GM21576 (cell line): Measurements from ENCODE around the gene RAB7B.
"Not testable (repeated sequence)": the region's sequence is repeated elsewhere in the genome, so short reads cannot be mapped to it uniquely, and the experiment has no call there.

Source experiments
- ATAC-seq: cut with Tn5 transposase; IDR thresholded peaks from one replicate; pipeline ENCODE4 v1.9.1; 2021; ENCODE audit warnings: mild to moderate bottlenecking, moderate library complexity; ENCODE audit not compliant: unreplicated experiment

Gene RAB7B, protein sequence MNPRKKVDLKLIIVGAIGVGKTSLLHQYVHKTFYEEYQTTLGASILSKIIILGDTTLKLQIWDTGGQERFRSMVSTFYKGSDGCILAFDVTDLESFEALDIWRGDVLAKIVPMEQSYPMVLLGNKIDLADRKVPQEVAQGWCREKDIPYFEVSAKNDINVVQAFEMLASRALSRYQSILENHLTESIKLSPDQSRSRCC

DNA sequence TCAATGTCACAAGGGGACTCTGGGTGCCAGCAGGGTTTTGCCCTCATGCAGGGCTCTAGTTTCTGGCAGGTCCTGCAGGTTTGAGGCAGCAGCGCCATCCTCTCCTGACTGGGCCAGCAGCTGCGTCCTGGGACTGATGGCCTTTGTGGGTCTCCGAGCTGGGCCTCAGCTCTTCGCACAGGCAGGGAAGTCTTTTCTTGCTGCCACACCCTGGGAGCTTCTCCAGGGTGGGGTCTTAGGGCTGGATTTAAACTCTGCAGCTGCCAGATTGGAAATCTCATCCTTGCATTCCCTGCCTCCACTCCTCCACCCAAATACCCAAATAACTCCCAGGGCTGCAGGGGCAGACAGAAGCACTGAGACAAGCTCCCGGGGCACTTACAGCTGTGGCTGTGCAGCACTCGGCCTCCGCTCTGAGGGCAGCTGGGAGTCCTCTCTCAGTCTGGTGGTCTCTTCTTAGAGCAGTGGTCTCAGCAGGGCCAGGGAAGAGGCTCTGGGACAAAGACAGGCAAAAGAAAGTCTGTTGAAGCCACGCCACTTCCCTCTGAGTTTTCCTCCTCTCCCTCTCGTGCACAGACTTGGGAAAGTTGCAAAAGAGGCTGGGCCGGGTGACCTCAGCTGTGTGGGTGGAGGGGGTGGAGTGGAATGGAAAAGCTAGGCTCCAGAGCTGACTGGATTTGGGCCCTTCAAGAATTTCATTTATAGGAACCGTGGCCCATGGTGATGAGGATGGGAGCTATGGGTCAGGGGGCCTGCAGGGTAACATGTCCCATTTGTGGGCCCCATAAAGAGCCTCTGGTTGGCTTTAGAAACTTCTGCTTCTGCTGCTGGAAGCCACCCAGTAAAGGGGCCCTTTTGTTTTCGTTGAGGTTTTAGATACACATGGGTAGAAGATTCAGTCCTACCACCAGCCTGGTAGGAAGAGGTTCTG is at the start of gene RAB7B:
Gene RAB7B (minus strand): TSS at position 525 of the 931 bp plus-strand sequence. CDS start 9,260 bp downstream, outside the sequence.
- no peak for ATAC-seq

DNA sequence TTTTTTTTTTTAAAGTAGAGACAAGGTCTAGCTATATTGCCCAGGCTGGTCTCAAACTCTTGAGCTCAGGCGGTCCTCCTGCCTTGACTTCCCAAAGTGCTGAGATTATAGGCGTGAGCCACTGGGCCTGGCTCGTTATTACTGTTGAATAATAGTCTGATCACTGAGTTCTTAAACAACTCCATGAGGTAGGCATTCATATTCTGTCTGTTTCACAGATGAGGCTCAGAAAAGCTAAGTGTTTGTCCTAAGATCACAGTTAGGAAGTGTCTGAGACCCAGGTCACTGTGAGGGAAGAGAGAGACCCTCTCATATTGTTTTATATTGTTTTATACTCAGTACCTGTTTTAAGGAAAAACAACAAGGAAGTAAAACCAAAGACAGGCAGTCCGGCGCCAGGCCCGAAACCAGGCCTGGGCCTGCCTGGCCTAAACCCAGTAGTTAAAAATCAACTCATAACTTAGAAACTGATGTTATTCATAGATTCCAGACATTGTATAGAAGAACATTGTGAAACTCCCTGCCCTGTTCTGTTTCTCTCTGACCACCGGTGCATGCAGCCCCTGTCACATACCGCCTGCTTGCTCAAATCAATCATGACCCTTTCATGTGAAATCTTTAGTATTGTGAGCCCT is 49.2 kb upstream of the RAB7B start:
- not testable (repeated sequence) for ATAC-seq

DNA sequence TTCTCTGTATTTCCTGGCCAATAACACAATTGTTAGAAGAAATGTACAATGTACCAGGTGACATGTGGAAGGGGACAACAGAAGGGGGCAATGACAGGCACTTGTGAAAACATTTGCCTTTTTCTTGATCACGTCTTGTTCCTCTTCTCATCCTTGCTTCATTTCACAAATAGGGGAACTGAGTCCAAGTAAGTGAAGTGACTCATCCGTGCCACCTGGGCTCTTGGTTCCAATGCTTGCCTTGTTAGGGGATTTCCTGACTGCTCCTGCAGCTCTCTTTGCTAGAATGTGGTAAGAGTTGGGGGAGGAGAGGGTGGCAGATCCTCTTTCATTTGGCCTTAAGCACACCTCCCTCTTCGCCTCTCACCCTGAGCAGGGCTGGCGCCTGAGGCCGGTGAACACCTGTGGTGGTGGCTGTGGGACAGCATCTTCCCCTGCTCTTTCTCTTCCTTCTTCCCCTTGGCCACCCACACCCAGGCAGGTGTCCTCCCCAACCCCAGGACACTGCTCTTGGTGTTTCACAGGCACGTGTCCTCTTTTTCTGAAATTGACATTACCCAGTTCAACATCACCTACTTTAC is 47.5 kb upstream of the RAB7B start:
- ATAC-seq, result peak; percentile 75

DNA sequence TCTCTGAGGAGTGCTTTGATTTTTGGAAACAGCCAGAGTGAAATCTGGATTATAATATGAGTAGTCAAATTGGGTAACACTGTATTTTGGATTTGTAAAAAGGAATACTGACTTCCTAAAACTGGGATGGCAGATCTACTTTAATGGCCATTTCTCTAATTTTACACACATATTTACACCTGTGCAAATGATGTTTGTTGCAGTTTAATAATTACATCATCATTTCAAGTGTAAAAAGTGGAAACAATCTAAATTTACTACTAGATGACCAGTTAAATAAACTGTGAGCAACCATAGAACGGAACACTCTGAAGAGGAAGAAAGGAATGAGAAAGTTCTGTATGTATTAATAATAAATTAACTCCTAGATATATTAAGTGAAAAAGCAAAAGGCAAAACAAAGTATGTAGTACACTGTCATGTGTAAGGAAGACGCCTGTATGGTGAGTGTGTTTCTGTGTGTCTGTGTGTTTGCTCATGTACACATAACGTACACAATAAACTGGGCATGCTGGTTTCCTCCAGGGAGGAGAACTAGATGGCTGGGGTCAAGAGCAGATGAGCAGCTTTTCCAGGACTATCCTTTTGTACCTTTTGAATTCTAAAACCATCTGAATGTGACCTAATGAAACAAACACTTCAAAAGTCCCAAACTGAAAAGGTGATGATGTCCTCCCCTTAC is 46.9 kb upstream of the RAB7B start:
- ATAC-seq, result no peak

DNA sequence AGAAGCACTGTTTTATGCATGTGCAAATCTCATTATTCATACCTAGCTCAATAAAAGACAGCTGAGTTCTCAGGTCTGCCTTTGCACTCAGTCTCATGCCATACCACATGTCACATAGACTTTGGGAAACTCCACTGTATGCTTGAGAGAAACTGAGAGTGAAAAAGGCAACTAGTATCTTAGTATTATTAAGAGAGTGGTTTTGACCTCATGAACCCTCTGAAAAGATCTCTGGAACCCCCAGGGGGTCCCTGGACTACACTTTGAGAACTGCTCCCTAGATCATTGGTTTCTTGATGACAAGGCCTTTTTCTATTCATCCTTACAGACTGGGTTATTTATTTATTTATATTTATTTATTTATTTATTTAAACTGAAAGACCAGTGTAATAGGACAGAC is 46.1 kb upstream of the RAB7B start:
- peak; percentile 48 for ATAC-seq

DNA sequence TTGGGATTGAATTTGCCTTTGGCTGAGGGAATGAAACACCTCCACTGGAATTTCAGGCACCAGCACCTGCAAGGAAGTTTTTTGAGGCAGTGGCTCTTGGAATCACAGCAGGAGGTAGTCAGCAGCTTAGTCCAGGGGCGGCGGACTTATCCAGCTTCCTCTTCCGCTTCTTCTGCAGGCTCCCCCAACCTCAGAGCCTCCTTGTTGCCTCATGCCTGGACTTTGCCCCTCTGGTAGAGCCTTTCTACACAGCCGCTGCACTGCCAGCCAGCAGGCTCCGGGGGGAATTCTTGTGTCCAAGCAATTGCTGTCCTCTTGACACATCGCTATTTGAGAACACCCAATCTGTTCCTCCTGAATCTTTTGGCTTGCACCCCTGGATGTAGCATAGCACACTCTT is 45.4 kb upstream of the RAB7B start:
- no peak for ATAC-seq

DNA sequence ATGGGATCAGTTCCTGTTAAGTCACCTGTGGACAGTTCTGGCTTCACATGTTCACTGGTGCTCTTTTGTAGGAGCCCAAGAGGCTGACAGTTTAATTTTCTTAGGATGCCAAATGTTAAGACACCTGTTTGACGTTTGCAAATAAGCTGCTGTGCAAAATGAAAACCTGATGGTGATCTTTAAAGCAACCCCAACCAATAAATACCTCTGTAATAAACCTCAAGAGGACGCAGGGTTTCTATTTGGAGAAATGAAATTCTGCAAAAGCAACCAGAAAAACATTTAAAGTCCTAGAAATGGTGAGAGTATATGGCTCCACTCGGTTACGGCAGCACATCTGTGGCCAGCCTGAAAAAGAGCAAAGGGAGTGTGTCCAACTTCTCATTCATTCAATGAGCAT is 44.1 kb upstream of the RAB7B start:
- ATAC-seq, result no peak

DNA sequence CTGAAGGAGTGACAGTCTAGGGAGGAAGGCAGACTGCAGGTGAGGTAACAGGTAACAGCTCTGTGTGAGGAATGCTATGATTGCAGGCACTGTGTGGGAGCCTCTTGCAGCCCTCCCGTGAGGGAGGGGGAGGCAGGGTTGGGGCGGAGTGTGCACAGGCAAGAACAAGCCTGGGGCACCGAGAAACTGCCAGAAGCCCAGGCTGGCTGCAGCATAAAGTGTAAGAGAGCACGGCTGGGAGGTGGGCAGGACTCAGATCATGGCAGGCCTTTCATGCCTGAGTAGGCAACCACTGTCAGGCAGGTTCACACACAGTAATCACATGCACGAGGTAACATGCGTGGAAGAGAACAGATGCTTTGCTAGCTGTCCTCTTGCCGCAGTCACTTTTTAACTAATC is 38.4 kb upstream of the RAB7B start:
- no peak for ATAC-seq

DNA sequence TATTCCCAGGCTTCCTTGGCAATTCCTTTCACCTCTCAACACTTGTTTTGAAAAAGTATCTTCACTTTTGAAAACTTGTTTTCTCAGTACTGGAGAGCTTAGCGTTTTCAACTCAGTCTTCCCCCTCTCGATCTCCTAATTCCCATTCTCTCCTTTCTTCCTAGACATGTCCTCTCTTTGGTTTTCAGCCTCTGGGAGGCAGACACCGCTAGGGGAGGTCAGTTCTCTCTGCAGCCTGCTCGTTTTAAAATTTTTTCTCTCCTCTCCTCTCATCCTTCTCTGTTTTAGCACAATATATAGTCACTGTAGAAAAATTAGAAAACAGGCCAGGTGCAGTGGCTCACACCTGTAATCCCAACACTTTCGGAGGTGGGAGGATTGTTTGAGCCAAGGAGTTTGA is 37.1 kb upstream of the RAB7B start:
- no peak for ATAC-seq

DNA sequence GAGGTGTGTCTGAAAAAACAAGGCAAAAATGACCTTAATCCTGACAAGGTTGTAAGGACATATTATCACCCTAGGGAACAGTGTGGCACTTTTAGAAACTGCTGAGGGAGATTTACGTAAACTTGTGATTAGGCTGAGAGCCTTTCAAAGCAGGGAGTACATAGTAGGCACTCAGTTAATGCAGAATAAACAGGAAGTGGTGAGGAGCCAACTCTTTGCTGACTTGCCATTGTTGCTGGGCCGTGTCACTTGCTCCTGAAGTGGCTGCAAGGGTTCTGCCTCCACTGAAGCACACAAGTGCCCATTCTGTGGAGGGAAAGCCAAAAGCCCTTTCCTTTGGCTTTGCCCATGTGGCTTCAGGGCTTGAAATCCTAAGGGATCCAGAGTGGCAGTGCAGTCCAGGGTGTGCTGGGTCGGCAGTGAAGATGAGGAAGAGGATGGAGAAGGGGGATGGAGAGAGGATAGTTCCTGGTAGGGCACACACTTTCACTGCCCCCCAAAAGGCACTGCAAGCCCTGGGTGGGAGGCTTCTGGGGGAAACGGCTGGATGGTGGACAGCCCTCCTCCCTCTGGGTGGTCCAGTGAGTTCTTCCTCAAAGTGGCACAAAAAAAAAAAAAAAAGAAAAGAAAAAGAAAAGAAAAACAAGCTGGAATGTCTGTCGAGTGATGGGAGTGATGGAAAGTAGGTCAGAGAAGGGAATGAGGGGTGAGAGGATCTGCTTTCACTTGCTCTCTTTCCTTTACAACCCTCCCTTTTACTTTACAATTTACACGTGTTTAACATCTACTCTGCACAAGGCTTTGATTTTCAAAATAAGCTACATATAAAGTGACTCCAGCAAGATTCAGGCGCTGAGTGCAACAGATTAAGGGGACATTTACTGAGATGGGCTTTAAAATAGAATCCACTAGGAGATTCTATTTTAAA is 36.1 kb upstream of the RAB7B start:
- no peak for ATAC-seq

DNA sequence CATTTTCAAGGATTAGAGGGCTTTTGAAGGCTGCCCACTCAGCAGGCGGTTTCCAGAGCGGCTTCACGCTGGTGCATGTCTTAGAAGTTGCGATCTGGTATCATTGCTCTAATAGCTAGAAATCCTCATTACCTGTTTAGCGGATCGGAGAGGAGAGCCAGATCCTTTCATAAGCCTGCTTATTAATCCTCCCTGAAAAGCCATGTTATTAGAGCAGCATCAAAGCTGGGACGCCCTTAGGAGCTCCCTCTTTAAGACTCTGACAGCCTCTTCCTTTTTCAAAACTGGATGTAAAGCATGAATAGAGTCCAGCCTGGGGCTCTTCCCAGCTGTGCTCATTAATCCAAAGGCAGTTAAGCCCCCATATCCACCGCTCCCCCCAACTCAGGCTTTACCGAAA is 34.4 kb upstream of the RAB7B start:
- no peak for ATAC-seq

DNA sequence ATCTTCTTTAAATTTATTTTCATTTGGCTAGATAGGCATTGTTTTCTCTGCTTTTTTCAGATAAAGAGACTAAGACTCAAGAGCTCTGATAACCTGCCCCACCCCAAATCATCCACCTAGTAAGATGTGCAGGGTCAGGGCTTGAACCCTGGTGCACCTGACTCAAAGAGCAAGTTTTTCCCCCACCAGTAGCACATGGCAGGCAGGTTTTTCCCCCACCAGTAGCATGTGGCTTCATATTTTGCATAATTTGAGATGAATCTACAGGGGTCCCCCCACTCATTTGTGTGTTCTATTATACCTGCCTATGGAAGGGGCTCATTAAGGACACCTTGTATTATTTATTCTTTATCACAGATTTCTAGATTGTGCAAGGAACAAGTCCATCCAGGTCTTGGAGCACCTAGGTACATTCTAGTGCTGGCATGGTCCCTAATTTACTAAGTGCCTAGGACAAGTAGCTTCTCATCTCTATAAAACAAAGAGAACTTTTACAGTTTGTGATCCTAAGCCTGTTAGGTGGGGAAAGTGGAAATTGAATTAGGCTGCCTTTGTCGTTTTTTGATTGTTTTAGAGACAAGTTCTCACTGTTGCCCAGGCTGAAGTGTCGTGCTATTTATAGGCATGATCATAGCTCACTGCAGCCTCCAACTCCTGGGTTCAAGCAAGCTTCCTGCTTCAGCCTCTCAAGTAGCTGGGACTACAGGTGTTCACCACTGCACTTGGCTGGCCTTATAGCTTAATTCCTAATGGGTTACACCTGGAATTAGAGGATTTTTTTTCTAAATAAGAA is 33.7 kb upstream of the RAB7B start:
- ATAC-seq, result no peak

DNA sequence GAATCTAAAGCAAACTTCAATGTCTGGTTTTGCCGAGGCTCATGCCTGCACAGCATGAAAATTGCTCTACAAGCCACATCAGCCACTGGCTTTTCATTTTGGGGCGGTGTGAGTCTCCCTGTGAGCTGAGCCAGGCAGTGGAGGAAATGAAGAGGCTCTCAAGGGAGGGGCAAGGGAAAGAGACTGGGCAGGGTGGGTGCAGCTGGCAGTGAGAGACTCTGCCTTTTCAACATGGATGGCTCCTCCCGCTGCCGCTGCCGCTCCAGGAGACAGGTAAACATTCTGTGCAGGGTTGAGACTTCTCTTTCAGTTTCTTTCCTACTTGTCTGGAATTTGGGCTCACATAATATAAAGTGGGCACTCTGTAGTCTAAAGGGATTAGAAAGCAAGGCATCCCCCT is 31.8 kb upstream of the RAB7B start:
- ATAC-seq, result no peak

DNA sequence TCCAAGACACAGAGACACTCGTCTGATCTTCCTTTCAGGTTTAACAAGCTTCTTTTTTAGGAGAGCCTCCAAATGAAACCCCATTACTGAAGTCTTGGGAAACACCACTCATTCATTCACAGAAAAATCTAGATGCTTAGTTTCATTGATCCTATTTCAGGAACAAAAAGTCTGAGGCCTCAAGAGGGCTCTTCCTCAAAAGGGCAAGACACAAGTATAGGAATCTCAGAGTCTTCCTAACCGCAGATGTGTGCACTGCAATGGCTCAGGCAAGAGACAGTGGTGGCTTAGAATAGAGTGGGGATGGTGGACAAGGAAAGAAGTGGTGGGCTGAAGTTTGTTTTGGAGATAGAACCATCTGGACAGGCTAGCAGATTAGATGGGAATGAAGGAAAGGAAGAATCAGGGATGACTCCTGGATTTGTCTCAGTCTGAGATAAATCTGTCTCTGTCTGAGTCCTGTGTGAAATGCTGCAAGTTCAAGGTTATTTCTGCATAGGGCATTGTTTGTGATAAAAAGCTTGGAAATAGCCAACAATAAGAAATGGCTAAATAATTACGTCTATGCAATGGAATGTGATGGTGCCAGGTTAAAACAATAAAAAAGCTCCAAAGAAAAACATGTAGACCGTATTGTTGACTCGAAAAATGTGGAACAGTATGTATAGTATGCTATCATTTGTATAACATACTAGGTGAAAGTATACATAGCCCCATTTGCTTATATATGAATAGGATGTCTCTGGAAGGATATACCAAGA is 29.4 kb upstream of the RAB7B start:
- ATAC-seq, result no peak

DNA sequence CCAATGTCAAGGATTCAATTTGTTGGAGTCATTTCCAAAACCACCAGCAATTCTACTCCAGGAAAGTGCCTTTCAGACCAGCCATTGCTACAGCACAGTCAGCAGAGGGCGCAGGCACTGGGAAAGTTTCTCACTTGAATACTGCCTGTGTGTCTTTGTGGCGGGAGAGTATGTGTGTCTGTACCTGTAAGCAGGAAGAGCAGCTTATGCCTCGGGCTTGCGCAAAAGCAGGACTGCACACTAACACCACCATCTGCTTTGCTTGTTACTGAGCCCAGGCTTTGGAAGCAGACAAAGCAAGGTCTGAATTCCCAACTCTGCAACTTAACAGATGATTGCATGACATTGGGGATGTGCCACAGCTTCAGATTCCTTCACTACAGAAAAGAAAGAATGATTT is 27.5 kb upstream of the RAB7B start:
- ATAC-seq, result no peak

DNA sequence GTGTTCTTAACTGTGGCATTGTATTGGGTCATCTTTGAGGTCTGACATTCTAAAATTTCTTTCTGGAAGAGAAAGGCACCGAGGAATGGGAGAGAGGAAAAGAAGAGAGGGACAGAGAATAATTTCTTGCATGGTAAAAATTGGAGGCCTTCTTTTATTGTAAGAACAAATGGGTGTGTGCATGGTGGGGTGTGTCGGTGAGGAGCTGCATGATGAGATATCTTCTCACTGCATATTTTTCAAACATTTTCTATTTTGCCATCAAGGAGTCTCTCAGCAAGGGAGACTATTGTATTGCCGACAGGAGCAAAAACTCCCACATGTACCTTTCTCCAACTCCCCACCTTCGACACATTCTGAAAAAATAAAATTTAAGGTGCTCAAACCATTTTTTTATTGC is 27.0 kb upstream of the RAB7B start:
- ATAC-seq, result no peak

DNA sequence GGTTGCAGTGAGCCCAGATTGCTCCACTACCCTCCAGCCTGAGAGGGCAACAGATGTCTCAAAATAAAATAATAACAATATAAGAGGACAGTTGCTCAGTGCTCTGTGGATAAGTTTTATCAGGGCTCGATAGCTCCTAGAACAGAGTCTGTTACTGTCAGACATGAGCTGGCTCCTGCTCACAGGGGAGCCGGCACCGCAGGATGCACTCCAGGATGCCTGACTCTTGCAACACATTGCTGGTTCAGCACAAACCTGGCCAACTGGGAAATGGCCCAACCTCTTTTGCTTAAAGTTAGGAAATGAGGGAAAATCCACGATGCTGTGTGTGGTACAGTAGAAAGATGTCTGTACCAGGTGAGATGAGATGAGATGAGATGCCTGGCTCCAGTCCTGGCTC is 26.3 kb upstream of the RAB7B start:
- no peak for ATAC-seq

DNA sequence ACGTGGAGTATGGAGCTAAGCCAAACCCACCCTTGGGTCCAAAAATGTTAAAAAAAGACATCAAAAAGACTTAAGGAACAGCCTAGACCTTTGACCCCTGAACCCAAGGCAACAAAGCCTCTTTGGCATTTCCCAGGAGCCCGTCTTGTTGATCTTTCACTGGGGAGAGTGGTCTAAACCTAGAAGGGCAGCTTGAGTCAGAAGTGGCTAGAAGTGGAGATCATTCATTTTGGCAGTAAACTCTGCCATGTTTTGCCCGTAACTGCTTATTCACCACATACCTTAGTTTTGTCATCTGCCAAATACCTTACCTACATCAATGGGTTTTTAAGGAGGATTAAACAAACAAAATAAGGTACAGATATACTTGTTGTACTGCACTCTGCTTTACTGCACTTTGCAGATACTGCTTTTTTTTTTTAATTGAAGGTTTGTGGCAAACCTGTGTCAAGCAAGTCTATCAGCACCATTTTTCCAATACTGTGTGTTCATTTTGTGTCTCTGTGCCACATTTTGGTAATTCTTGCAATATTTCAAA is 22.2 kb upstream of the RAB7B start:
- ATAC-seq, result no peak
